HG03521 (cell line): ENCODE measurements around the gene ZFYVE16.
"Not testable (repeated sequence)": the region's sequence is repeated elsewhere in the genome, so short reads cannot be mapped to it uniquely, and the experiment has no call there.

ENCODE experiments used
- ATAC-seq: cut with Tn5 transposase; IDR thresholded peaks from one replicate; pipeline ENCODE4 v1.9.1; 2021; ENCODE audit warnings: mild to moderate bottlenecking, moderate library complexity; ENCODE audit not compliant: unreplicated experiment

ZFYVE16 gene

GRCh38 chr5:80409367-80409966, 1.6 kb downstream of the ZFYVE16 start:
- no peak for ATAC-seq

- ATAC-seq = no peak
Observed at GRCh38 chr5:80411589-80412219, 3.8 kb downstream of the ZFYVE16 start.

GRCh38 chr5:80414113-80414512, 6.2 kb downstream of the ZFYVE16 start:
- no peak for ATAC-seq

DNA sequence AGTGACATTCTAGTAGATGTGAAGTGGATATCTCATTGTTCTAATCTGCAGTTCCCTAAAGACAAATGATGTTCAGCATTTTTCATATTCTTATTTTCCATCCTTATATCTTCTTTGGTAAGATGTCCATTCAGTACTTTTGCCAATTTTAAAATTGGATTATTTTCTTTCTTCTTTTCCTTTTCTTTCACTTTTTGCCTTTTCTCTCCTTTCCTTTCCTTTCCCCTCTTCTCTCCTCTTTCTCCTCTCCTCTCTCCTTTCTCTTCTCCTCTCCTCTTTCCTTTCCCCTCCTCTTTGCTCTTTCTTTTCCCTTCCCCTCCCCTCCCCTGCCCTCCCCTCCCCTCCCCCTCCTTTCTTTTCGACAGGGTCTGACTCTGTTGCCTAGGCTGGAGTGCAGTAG, 10.1 kb downstream of the ZFYVE16 start:
- no peak for ATAC-seq

DNA sequence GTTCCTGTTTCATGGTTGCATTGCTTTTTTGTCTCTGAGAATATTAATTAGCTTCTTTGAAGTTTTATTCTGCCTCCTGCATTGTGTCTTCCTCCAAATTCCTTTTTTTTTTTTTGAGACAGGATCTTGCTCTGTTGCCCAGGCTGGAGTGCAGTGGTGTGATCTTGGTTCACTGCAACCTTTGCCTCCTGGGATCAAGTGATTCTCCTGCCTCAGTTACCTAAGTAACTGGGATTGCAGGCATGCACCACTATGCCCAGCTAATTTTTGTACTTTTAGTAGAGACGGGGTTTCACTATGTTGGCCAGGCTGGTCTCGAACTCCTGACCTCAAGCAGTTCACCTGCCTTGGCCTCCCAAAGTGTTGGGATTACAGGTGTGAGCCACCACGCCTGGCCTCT, 16.5 kb downstream of the ZFYVE16 start:
- ATAC-seq = not testable (repeated sequence)

GRCh38 chr5:80435476-80435875, 27.6 kb downstream of the ZFYVE16 start:
- ATAC-seq = no peak

DNA sequence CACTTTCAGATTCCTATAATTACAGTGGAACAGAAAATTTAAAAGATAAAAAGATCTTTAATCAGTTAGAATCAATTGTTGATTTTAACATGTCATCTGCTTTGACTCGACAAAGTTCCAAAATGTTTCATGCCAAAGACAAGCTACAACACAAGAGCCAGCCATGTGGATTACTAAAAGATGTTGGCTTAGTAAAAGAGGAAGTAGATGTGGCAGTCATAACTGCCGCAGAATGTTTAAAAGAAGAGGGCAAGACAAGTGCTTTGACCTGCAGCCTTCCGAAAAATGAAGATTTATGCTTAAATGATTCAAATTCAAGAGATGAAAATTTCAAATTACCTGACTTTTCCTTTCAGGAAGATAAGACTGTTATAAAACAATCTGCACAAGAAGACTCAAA, 29.5 kb downstream of the ZFYVE16 start:
- no peak for ATAC-seq

DNA sequence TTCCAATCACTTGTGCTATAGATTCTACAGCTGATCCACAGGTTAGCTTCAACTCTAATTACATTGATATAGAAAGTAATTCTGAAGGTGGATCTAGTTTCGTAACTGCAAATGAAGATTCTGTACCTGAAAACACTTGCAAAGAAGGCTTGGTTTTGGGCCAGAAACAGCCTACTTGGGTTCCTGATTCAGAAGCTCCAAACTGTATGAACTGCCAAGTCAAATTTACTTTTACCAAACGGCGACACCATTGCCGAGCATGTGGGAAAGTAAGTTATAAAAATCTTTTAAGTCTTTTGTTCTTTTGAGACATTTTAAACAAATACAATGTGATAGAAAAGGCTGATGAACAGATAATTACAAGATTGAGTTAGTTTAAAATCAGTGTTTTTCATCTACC, 30.9 kb downstream of the ZFYVE16 start:
- no peak for ATAC-seq

DNA sequence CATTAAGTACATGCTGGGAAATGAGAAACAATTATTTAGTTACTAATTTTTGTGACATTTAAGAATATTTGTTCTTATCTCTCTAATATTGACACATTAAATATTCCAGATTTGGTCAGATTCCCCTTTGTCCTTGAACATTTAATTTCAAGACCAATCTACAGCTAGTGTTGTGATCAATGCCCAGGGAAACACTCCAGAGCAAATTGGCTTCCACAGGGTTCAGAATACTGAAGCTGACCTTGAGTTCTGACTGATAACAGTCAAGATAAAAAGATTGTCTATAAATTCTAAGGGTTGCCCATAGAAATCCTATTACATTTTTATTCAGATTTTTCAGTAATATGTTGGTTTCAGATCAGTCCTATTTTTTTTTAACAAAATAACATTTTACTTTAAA, 31.3 kb downstream of the ZFYVE16 start:
- ATAC-seq = no peak

DNA sequence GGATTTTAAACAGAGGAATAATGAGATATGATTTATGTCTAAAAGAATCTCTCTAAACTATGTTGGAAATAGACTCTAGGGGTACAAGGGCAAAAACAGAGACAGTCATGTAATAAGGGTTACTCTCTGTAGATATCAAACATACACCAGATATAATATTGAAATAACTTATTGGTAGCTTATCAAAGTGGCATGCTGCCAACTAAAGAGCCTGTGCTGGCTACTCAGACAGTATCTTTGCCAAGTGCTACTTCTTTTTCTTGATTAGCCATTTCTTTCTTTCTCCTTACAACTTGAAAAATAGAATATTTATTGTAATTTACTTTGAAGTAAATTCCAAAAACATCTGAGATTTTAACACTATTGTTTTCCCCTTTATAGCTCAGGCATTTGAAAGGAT, 34.9 kb downstream of the ZFYVE16 start:
- ATAC-seq = no peak

GRCh38 chr5:80453366-80453765, 45.5 kb downstream of the ZFYVE16 start:
- ATAC-seq = no peak

DNA sequence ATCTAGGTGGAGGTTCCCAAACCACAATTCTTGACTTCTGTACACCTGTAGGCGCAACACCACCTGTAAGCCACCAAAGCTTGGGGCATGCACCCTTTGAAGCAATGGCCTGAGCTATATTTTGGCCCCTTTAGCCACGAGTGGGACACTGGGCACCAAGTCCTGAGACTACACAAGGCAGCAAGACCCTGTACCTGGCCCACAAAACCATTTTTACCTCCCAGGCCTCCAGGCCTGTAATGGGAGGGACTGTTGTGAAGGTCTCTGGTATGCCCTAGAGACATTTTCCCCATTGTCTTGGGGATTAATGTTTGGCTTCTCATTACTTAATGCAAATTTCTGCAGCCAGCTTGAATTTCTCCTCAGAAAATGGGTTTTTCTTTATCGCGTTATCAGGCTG, 55.4 kb downstream of the ZFYVE16 start:
- no peak for ATAC-seq

- no peak for ATAC-seq
Observed at GRCh38 chr5:80466669-80467485, 59.0 kb downstream of the ZFYVE16 start.

- no peak for ATAC-seq
Observed at GRCh38 chr5:80468131-80468530, 60.3 kb downstream of the ZFYVE16 start.

DNA sequence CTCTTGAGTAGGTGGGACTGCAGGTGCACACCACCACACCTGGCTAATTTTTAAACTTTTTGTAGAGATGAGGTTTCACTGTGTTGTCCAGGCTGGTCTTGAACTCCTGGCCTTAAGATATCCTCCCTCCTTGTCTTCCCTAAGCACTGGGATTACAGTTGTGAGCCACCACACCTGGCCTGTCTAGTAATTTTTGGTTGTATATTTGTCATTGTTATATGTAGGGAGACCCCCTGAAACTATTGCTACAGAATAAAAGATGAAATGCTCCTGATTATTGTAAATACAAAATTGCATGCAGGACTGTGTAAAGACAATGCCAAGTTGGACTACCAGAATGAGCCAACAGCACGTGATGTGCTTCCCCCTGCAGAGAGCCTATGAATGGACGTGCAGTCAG, 62.8 kb downstream of the ZFYVE16 start:
- ATAC-seq = not testable (repeated sequence)

DNA sequence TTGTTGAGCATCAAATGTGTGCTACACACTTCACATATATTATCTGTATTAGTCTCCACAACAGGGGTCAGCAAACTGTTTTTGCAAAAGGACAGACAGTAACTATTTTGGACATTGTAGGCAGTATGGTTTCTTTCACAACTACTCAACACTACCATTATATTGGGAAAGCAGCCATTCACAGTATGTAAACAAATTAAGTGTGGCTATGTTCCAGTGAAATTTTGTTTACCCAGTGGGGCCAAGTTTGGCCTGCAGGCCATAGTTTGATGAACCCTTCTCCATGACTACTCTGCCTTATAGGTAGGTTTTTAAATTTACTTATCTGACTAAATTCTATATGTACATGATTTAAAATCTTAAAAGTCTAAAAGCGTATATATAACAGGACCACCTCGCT, 67.1 kb downstream of the ZFYVE16 start:
- ATAC-seq = no peak

DNA sequence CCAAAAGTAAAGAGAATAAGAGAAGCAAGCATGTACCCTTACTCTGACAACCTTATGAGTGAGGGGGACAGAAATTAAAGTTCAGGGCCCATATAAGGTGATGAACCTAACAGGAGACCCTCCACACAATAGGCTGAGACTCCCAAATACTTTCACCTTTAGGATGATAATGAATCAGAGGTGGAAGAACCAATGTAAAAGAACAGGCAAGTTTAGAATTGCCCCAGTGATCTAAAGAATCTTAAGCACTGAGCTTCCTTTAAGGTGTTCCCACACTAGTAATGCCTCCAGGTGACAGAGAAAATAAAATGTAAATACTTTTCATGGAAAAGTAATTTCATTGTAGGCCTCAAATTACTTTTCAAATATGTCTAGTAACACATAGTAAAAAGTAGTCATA, 71.8 kb downstream of the ZFYVE16 start:
- no peak for ATAC-seq

GRCh38 chr5:80480354-80480753, 72.5 kb downstream of the ZFYVE16 start:
- ATAC-seq = no peak

- ATAC-seq = no peak
Observed at GRCh38 chr5:80481019-80481893, 73.4 kb downstream of the ZFYVE16 start.

DNA sequence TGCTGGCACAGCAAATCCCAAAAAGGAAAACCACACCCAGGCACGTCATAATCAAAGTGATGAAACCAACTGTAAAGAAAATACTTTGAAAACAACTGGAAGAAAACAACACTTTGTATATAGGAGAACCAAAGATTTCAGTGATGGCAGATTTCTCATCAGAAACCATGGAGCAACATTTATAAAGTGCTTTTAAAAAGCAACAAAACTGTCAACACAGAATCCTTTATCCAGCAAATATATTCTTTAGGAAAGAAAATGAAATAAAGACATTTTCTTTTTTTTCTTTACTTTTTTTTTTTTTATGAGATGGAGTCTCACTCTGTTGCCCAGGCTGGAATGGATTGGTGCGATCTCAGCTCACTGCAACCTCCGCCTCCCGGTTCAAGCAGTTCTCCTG, 74.7 kb downstream of the ZFYVE16 start:
- no peak for ATAC-seq

- no peak for ATAC-seq
Observed at GRCh38 chr5:80483636-80484232, 75.9 kb downstream of the ZFYVE16 start.
